Right atrium auricular region (tissue), 2 donors: ENCODE measurements around the gene UBE2E2. TPM values are rescaled to one million over a fixed set of nuclear protein-coding genes. Genes with fewer than 3 reads are reported as not detected.

Experiments used
- DNase-seq: peaks from one replicate; pipeline ENCODE4 v3.0.0-alpha.2; 2019; ENCODE audit warnings: low spot score
- H3K27ac ChIP-seq, 2 donors: fragments of 200-600 bp; sonication (generic); 1 replicate in 1 of 2; 2 replicates in 1 of 2; pipeline ENCODE4 v1.5.1; 2016 to 2019
- H3K27me3 ChIP-seq, 2 donors: fragments of 200-600 bp; sonication (generic); one replicate each; pipeline versions ENCODE4 v1.5.1 to v1.6.0; 2017 to 2019
- H3K36me3 ChIP-seq: fragments of 200-600 bp; sonication (generic); one replicate; pipeline ENCODE4 v1.5.1; 2016
- H3K4me1 ChIP-seq, 2 donors: fragments of 200-600 bp; sonication (generic); one replicate each; pipeline versions ENCODE4 v1.5.1 to v1.6.0; 2017 to 2019
- H3K4me3 ChIP-seq, 2 donors: fragments of 200-600 bp; sonication (generic); 1 replicate in 1 of 2; 2 replicates in 1 of 2; pipeline ENCODE4 v1.5.1; 2017 to 2019; ENCODE audit warnings: mild to moderate bottlenecking in 1 of 2, moderate library complexity in 1 of 2
- H3K9me3 ChIP-seq, 2 donors: fragments of 200-600 bp; sonication (generic); one replicate each; pipeline ENCODE4 v1.5.1; 2019
- total RNA-seq, 2 donors: library from RNA; depleted of rRNA; stranded (reverse); fragments of >200 nt; gene quantifications; one replicate each; pipeline ENCODE4 v1.1.0, GENCODE V29; 2016
- TF ChIP-seq, protein P1 (sequence below), 2 donors: fragments of 200-600 bp; sonication (generic); IDR thresholded peaks; one replicate each; pipeline ENCODE4 v1.5.1; 2019; ENCODE audit warnings: antibody characterized with exemption in 2 of 2

The UBE2E2 gene
- total RNA-seq, 2 donors from 2014 or later, result 31.0 to 36.7 TPM

DNA sequence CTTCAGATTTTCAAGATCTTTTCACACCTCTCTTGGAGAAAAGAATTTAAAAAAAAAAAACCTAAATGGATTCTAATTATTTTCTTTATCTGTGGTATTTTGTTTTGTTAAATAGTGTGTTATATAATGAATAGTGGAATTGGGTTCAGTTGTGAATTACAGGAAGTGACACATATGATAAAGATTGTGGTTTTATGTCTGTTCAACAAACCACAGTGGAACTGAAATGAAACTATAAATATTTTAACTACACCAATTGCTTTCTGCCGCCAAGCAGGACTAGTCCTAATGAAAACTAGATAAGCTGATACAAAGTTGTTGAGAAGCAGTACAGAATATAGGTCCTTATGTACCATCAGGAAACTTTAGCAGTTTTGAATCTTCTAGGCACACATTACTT is 121.6 kb downstream of the UBE2E2 start:
- TF ChIP-seq, protein P1, sequence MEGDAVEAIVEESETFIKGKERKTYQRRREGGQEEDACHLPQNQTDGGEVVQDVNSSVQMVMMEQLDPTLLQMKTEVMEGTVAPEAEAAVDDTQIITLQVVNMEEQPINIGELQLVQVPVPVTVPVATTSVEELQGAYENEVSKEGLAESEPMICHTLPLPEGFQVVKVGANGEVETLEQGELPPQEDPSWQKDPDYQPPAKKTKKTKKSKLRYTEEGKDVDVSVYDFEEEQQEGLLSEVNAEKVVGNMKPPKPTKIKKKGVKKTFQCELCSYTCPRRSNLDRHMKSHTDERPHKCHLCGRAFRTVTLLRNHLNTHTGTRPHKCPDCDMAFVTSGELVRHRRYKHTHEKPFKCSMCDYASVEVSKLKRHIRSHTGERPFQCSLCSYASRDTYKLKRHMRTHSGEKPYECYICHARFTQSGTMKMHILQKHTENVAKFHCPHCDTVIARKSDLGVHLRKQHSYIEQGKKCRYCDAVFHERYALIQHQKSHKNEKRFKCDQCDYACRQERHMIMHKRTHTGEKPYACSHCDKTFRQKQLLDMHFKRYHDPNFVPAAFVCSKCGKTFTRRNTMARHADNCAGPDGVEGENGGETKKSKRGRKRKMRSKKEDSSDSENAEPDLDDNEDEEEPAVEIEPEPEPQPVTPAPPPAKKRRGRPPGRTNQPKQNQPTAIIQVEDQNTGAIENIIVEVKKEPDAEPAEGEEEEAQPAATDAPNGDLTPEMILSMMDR (IDR thresholded peaks at IDR 0.05), result no peak
- H3K36me3 ChIP-seq, result no peaks in the 10 kb centered on the region
- H3K27me3 ChIP-seq, result no peaks in the 10 kb centered on the region
- H3K4me1 ChIP-seq, result peaks cover 0 to 7% of the 10 kb centered on the region in 2 donors
- no peak for DNase-seq
- no peaks in the 10 kb centered on the region for H3K9me3 ChIP-seq
- H3K4me3 ChIP-seq, result no peak overlapping the region
- no peak overlapping the region for H3K27ac ChIP-seq

DNA sequence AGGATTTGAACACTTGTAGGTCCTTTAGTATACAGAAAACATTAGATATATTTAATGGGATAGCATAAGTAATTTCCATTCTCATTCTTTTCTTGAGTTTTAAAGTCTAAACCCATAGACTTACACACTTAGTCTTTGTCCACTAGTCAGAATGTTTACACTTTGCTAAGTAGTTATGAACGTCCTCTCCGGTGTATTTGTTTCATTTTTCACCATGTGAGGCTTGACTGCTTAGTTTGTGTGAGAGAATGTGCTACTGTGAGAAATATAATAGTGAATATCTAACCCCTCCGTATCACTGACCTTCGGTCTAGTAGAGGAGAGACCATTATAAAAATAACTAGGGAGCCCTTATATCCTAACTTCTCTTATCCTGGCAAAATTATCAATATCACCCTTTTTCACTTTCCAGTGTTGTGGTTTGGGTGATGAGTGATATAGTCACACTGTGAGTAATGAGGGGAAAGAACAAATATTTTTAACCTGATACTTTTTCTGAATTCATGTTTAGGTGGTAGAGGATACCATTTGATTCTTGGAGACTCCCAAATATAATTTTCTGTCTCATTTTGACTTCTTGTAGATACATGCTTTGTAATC is 122.4 kb downstream of the UBE2E2 start:
- Histone ChIP-seq H3K9me3 (no peaks in the 10 kb centered on the region), H3K4me3 (no peak overlapping the region), H3K27me3 (no peaks in the 10 kb centered on the region), H3K27ac (no peak overlapping the region), H3K36me3 (no peaks in the 10 kb centered on the region), H3K4me1 (peaks cover 0 to 11% of the 10 kb centered on the region in 2 donors)
- TF ChIP-seq, protein P1 (IDR thresholded peaks at IDR 0.05), result no peak
- no peak for DNase-seq

DNA sequence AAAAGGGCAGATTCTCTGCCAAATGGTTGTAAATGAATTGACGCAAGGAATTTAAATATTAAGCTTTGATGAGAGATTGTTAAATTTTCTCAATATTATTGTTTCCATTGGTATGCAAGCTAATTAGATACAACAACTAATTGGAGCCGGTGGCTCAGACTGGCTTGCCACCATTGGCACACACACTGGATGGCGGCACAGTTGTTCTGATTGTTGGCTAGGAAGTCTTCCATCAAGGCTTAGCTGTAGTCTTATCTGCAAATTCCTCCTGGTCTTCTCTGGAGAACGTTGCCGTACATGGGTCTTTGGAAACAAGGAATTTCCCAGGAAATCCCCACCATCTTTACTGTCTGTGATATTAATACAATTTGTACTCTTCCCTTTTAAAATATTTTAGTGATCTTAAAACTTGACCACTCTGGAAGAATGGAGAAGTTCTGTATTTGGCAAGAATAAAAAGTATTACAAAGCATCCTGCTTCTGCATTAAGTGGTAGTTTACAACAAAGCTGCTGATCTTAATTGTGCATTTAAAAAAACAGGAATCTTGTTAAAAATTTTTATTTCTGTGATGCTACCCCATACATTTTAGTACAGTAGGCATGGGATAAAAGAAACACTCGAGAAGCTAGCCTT is 126.5 kb downstream of the UBE2E2 start:
- Histone ChIP-seq H3K4me3 (no peak overlapping the region), H3K27me3 (no peaks in the 10 kb centered on the region), H3K36me3 (no peaks in the 10 kb centered on the region), H3K4me1 (peaks cover 0 to 6% of the 10 kb centered on the region in 2 donors), H3K9me3 (no peaks in the 10 kb centered on the region), H3K27ac (no peak overlapping the region)
- DNase-seq, result no peak
- TF ChIP-seq, protein P1 (IDR thresholded peaks at IDR 0.05), result no peak

DNA sequence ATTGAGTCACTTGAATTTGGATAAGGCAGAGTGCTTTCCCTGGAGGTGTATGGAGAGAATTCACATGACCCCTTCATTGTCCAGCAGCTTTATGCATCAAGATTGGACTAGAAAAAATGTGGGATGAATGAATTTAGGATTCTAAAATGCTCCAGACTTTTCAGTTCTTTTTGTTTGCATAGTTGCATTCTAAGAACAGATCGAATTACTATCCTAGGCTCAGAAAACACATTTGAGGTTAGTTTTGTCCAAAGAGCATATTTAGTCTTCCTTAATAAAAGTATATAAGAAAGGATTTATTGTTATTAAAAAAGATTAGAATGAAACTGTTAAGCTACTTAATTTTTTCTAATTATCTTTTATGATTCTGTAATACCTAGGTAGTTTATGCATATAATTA is 127.4 kb downstream of the UBE2E2 start:
- DNase-seq, result no peak
- Histone ChIP-seq H3K4me3 (no peak overlapping the region), H3K4me1 (peaks cover 0 to 6% of the 10 kb centered on the region in 2 donors), H3K36me3 (no peaks in the 10 kb centered on the region), H3K27me3 (no peaks in the 10 kb centered on the region), H3K9me3 (no peaks in the 10 kb centered on the region), H3K27ac (no peak overlapping the region)
- TF ChIP-seq, protein P1 (IDR thresholded peaks at IDR 0.05), result no peak

DNA sequence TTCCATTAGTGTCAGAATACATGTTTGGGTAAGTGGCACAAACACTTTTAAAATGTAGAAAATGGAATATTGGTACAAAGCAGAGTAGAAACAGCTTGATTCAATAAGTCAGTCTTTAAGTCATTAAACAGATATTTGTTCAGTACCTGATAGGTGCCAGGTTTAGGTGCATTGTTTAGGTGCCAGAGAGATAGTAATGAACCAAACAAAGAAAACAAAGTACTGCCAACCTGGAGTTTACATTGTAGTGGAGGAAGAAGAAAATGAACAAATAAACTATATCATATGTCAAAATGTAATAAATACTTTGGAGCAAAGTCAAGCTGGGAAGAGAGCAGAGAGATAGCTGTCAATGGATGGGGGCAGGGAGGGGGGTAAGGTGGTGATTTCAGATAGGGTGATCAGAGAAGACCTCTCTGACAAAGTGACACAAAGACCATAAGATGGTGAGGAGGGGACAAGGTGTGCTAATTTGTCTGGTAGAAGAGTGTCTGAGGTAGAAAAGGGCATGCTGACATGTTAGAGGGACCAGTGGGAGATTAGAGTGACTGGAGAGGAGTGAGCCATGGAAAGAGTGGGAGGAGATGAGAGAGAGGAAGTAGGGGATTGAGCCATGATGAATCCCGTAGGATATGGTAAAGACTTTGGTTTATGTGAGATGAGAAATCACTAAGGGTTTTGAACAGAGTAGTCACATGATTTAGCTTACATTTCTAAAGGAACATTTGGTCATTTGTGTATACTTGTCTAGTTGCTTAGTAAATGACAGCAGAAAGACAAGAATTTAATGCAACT is 128.2 kb downstream of the UBE2E2 start:
- DNase-seq, result no peak

More for the DNA sequence above, 128.2 kb downstream of the UBE2E2 start:
- no peaks in the 10 kb centered on the region for H3K36me3 ChIP-seq
- no peak overlapping the region for H3K4me3 ChIP-seq
- TF ChIP-seq, protein P1 (IDR thresholded peaks at IDR 0.05), result no peak
- H3K9me3 ChIP-seq, result no peaks in the 10 kb centered on the region
- H3K4me1 ChIP-seq, result peaks cover 0 to 6% of the 10 kb centered on the region in 2 donors
- H3K27ac ChIP-seq, result no peak overlapping the region
- no peaks in the 10 kb centered on the region for H3K27me3 ChIP-seq
